ENCODE measurements around the gene PDRG1.
"Not testable (repeated sequence)": the region's sequence is repeated elsewhere in the genome, so short reads cannot be mapped to it uniquely, and the experiment has no call there.

PDRG1 gene

GRCh38 chr20:31966991-31967655 is 15.3 kb upstream of the PDRG1 start:
- DNase-seq = no peak

DNA sequence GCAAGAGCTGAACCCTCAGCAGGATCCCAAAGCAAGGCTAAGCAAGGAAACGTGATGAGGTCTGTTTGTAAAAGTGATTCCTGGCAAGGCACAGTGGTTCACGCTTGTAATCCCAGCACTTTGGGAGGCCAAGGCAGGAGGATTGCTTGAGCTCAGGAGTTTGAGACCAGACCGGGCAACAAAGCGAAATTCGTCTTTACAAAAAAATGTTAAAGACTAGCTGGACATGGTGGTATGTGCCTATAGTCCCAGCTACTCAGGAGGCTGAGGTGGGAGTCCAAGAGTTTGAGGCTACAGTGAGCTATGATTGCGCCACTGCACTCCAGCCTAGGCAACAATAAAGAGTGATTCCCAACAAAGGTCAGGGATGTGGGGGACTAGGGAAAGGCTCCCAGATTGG is 12.0 kb upstream of the PDRG1 start:
- DNase-seq = no peak

- no peak for DNase-seq
Measured at GRCh38 chr20:31962761-31963160, 10.9 kb upstream of the PDRG1 start.

DNA sequence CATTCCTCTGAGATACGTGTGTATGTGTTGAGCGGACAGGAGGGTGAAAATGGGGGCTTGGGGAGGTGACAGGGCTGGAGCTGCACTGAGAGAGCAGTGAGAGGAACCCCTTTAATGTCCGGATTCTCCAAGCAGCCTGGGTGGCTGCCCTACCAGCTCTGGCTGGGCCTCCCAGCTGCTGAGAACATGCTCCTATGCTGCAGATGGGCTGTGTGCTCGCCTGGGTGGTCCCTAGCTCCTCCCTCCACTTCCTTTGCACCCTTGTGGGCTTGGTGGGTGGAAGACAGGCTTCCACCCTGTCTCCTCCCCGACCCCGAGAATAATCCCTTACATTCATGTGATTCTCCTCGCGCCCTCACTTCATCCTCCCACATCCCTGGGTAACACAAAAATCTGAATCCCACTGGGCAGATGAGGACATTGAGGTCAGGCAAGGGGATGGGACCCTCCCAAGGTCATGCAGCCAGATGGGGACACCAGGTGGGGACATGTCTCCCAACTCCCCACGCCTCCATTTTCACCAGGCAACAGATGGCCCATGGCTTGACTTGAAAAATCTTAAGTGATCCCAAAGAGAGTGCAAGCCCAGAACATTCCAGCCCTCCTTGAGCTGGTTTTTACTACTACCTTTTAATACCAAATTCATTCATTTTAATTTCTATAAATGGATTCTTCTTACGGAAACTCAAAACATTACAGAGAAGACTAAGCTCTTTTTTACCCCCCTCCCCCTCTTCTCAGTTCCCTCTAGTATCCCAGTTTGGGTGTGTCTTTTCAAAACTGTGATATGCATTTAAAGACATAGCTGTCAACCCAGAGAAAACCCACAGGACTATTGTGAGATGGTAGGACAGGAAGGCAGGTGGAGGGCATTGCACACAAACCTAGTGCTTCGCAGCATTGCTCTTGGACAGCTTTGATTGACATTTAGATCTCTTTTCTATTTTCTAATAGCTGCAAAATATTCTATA is 5.0 kb upstream of the PDRG1 start:
- DNase-seq = no peak

- DNase-seq = no peak
Measured at GRCh38 chr20:31954500-31954899, 2.7 kb upstream of the PDRG1 start.

DNA sequence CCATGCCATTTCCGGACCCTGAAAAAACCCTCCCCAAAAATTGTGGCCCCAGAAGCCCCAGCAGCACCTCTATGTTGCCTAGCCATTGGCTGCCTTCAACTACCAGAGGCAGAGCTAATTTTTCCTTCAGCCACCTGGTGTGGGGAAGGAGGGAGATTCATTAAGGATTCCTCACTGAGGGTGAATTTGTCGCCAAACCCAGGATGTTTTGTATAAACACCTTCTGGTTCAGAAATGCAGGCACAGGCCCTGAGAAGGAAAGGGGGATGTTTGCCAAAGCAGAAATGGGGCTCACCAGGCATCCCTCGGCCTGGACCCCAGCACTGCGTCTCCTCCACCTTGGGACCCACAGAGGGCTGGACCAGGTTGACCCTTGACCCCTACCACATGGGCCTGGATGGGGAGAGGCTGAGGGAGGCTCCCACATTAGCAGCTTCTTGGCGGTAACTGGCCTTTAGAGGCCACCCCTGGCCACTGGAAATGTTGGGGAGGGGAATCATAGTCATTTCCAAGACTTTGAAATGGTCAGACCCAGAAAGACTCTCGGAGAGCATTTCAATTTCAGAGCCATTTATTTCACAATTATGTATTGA is 1.8 kb upstream of the PDRG1 start:
- DNase-seq = no peak

DNA sequence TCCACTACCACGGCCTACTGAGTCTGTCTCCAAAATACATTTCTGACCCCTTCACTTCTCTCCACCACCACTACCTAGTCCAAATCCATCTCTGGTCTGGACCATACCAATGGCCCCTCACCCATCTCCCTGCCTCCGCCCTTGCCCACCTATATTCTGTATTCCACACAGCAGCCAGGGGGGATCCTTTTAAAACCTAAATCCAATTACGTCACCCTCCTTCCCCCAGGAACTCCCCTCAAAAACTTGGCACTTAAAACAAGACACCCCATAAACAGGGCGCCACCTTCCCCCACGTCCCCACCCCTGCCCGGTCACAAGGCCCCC is 680 bp downstream of the PDRG1 start:
- no peak for DNase-seq

GRCh38 chr20:31949877-31950646 is 1.8 kb downstream of the PDRG1 start:
- DNase-seq = no peak

DNA sequence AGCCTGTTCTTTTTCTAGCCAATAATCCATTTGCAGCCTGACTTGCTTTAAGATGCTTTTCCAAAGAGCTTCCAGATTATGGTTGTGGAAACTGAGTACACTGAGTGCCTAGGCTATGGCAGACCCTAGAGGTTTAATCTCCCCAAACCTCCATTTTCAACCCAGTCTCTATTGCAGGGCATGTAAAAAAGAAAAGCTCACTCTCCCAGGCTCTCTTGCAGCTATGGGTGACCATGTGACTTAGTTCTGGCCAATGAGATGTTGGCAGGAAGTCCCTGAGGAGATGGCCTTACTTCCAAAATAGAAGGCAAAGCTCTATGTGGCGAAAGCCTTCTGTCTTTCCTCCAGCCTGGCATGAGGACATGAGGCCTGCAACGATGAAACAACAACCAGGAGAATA is 3.8 kb downstream of the PDRG1 start:
- no peak for DNase-seq

DNA sequence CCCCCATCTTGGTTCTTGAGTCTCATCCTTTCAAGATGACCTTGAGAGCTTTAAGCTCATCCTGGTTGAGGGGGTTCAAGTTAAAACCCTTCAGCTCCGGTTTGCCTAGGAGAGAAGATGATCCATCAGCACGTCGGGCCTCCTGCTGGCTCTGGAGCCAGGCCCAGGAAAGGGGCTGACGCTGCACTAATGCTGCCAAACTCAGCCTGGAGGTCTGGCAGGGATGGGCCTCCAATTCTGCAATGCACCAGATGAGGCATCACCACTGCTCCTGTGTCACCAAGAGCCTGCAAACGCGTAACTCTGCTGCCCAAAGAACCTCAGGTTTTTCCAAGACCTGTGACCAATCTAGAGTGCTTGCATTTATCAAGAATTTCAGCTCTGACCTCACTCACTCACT is 6.1 kb downstream of the PDRG1 start:
- no peak for DNase-seq

- no peak for DNase-seq
Measured at GRCh38 chr20:31945319-31945718, 6.5 kb downstream of the PDRG1 start.

DNA sequence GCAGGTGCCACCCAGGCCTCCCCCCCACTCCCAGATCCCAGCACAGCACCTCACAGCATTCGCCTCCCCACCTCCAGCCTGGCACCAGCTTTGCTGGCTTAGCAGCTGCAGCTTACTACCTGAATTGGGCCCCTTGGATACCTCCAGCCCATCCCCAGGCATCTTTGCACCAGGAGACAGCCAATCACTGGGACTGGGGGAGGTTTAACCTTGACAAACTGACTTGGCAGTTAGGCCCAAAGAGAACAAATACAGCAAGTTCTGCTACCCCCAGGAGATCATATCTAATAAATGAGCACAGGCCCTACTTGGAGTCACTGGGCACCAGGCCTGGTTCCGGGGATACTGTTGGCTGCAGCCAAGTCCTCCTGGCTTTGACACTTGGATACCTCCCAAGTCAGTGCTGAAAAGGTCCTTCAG is 8.8 kb downstream of the PDRG1 start:
- no peak for DNase-seq

DNA sequence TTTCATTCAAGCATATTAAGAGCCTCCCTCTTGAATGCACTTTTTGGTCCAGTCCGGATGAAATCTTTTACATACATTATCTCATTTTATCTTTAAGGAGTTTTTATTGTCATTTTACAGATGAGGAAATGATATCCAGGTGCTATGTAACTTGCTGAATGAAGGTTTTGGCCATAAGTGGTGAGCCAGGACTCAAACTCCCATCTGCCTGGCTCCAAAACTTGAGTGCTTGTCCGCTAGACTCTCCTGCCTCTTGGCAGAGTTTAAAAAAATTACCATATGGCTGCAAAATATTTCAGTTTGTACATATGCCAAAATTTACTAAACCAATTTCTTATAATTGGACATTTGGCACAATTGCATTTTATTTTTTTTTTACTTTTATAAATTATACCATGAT is 12.2 kb downstream of the PDRG1 start:
- no peak for DNase-seq

DNA sequence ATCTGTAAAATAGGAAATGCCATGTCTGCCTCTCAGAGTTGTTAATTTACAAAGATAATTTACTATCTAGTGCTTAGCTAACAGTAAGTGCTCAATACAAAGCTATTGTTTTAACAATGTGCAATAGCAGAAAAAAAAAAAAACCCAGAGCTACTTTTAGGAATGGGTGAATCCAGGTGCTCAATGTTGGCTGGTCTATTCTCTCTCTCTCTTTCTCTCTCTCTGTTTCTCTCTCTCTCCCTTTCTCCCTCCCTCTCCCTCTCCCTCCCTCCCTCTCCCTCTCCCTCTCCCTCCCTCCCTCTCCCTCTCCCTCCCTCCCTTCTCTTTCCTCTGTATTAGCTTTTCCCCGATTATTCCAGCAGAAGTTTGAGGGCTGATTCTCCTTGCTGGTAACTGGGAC is 14.0 kb downstream of the PDRG1 start:
- DNase-seq = no peak

- no peak for DNase-seq
Measured at GRCh38 chr20:31936420-31936819, 15.4 kb downstream of the PDRG1 start.

- DNase-seq = no peak
Measured at GRCh38 chr20:31934968-31935764, 16.7 kb downstream of the PDRG1 start.

GRCh38 chr20:31934491-31934890 is 17.4 kb downstream of the PDRG1 start:
- DNase-seq = no peak

- DNase-seq = no peak
Measured at GRCh38 chr20:31933698-31934097, 18.1 kb downstream of the PDRG1 start.

DNA sequence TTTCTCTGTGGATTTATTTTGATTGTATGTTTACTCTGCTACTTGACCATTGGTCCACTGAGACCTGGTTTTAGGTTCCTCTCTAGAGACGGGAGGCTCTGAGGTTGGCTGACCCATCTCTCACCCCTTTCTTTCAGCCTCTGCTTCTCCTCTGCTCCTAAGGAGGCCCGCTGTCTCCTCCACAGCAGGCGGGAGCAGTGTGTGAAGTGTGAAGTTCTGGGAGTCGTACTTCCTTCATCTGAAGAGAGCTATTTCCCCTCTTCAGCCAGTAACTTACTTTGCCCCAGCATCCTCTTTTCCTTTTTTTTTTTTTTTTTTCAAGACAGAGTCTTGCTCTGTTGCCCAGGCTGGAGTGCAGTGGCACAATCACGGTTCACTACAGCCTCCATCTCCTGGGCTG is 21.1 kb downstream of the PDRG1 start:
- DNase-seq = no peak

DNA sequence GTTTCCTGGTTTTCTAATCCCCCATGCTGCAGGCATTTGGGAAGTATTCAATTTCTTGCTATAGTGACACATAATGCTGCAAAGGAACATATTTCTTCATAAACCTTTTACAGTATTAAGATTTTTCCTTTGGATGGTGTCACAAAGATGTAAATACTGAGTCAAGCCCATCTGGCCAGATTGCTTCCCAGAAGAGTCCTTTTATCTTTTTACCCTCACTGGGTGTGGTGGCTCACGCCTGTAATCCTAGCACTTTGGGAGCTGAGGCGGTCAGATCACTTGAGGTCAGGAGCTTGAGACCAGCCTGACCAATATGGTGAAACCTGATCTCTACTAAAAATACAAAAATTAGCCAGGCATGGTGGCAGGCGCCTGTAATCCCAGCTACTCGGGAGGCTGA is 22.2 kb downstream of the PDRG1 start:
- not testable (repeated sequence) for DNase-seq

- peak; percentile 64 for DNase-seq
Measured at GRCh38 chr20:31927627-31928159, 24.2 kb downstream of the PDRG1 start.

DNA sequence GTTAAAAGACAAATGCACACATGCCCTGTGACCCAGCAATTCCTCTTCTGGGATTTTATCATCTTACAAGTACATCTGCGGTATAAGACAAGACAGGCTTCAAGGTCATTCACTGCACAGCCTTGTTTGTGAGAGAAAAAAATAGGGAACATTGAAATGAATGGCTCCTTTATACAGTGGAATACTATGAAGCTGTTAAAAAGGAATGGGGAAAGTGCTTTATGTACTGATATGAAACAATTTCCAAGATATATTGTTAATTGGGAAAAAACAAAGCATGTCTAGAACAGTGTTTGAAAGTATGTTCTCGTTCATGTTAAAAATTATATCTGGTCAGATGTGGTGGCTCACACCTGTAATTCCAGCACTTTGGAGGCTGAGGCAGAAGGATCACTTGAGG is 25.4 kb downstream of the PDRG1 start:
- no peak for DNase-seq

All from NCI-H748 treated with DMSO at 0.1 percent for 48 hours (cell line).